Upper lobe of right lung (tissue), 1 donor: ENCODE results near the gene IQGAP2. TPM values are rescaled to one million over a fixed set of nuclear protein-coding genes. Genes with fewer than 3 reads are reported as not detected.

Source experiments
- ATAC-seq: fragments of 200-7000 bp; cut with Tn5 transposase; one replicate; pipeline ENCODE4 v1.9.1; 2020; ENCODE audit warnings: mild to moderate bottlenecking, moderate library complexity
- DNase-seq: peaks from one replicate; pipeline ENCODE4 v3.0.0-alpha.2; 2020
- H3K27ac ChIP-seq: fragments of 200-600 bp; one replicate; pipeline ENCODE4 v1.8.0; 2022
- H3K27me3 ChIP-seq: fragments of 200-600 bp; one replicate; pipeline ENCODE4 v1.8.0; 2022; ENCODE audit warnings: mild to moderate bottlenecking
- H3K36me3 ChIP-seq: fragments of 200-600 bp; one replicate; pipeline ENCODE4 v1.8.0; 2022
- H3K4me1 ChIP-seq: fragments of 200-600 bp; one replicate; pipeline ENCODE4 v1.8.0; 2022
- H3K4me3 ChIP-seq: fragments of 200-600 bp; one replicate; pipeline ENCODE4 v1.8.0; 2022; ENCODE audit warnings: mild to moderate bottlenecking
- H3K9me3 ChIP-seq: fragments of 200-600 bp; one replicate; pipeline ENCODE4 v1.8.0; 2022
- CTCF ChIP-seq: fragments of 200-600 bp; IDR thresholded peaks from one replicate; pipeline ENCODE4 v1.8.0; 2022; ENCODE audit warnings: antibody characterized with exemption
- intact Hi-C: fragments of 100-400 bp; cut with DNase I; formaldehyde crosslinking; loops from one replicate; pipeline ENCODE4 v1.11.0; 2022
- total RNA-seq: library from RNA; stranded (reverse); fragmentation: NEBNext Ultra II Directional; extraction: Animal tissue kit (Norgen Biotek cat#: 25700); gene quantifications from one replicate; pipeline ENCODE4 v1.2.1, GENCODE V29; 2021
- donor health status: DM: no; HTN: yes; CAD: no; lungs with severe emphysema.

The IQGAP2 gene
- total RNA-seq, 1 donor from 2014 or later = 31.0 TPM

GRCh38 chr5:76499507-76500161, 96.5 kb downstream of the IQGAP2 start:
- intact Hi-C loops = no loop called here
- H3K9me3 ChIP-seq = no peaks in the 10 kb centered on the region
- H3K27me3 ChIP-seq = no peaks in the 10 kb centered on the region
- H3K36me3 ChIP-seq = no peaks in the 10 kb centered on the region
- no peak for ATAC-seq
- no peak overlapping the region for H3K27ac ChIP-seq
- no peaks in the 10 kb centered on the region for H3K4me1 ChIP-seq
- TF ChIP-seq CTCF = no peak
- no peak for DNase-seq
- H3K4me3 ChIP-seq = no peak overlapping the region

DNA sequence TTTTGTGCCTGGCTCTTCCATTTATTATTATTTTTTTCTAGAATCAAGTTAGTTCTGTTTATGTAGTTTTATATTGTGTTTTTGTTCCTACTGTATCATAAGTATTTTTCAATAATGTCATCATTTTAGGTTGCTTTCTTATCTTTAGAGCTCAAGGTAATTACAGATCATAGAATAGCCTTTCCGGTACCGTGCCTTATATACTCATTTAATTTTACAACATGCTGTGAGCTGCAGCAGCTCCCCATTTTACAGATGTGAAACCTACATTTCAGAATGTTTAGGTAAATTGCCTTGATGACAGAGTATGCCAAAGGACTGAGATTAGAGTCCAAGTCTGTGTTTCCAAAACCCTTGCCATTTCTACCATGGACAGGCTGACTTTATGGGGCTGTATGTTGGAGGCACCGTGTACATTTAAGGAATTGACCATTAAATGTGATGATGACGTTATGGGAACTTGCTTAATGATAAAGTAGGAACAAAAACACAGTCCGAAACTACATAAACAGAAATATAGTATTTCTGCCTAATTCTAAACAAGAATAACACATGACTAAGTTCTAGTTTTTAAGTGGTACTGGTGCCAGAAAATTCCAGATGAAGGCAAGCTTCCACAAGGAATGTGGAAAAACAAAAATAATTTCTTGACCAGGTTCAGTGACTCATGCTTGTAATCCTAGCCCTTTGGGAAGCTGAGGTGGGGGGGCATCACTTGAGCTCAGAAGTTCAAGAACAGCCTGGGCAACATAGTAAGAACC, 97.7 kb downstream of the IQGAP2 start:
- DNase-seq (no peak), ATAC-seq (no peak)
- TF ChIP-seq CTCF = no peak
- H3K27ac ChIP-seq = no peak overlapping the region
- no peaks in the 10 kb centered on the region for H3K36me3 ChIP-seq
- intact Hi-C loops = no loop called here
- H3K4me1 ChIP-seq = no peaks in the 10 kb centered on the region
- no peaks in the 10 kb centered on the region for H3K9me3 ChIP-seq
- no peak overlapping the region for H3K4me3 ChIP-seq
- H3K27me3 ChIP-seq = no peaks in the 10 kb centered on the region

GRCh38 chr5:76503929-76504328, 100.8 kb downstream of the IQGAP2 start:
- no peak overlapping the region for H3K4me3 ChIP-seq
- no peaks in the 10 kb centered on the region for H3K27me3 ChIP-seq
- H3K9me3 ChIP-seq = no peaks in the 10 kb centered on the region
- no peak for ATAC-seq
- intact Hi-C loops = no loop called here
- no peak for TF ChIP-seq CTCF
- H3K4me1 ChIP-seq = no peaks in the 10 kb centered on the region
- no peaks in the 10 kb centered on the region for H3K36me3 ChIP-seq
- no peak for DNase-seq
- no peak overlapping the region for H3K27ac ChIP-seq

DNA sequence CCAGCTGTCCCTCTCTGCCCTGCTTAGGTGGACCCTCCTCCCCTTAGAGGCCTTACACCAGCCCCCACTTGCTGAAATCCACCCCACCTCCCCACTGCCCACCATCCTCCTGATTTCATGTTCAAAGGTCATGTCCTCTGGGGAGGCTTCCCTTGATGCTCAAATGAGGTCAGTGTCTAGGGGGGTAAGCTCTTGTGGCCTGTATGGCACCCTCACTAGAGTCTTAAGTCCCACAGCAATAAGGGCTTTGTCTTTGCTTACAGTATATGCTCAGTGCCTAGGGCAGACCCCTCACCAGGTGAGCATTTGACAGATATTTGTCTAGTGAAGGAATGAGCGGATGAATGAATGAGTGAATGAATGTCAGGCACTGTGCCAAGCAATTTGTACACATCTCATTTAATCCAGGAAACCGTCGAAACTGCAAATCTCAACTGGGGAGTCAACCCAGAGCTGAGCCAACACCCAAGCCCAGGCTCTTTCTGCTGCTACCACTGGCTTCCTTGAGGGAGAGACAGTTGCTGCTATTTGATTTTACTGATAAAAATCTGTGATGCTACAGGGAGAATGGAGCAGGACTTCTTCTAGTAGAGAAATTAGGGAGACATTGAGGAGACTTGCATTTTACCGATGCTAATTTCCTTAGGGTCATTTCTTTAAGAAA, 101.9 kb downstream of the IQGAP2 start:
- Histone ChIP-seq H3K9me3 (no peaks in the 10 kb centered on the region), H3K4me3 (no peak overlapping the region), H3K36me3 (no peaks in the 10 kb centered on the region), H3K27me3 (no peaks in the 10 kb centered on the region), H3K4me1 (no peaks in the 10 kb centered on the region), H3K27ac (no peak overlapping the region)
- no peak for ATAC-seq
- no peak for DNase-seq
- intact Hi-C loops = no loop called here
- no peak for TF ChIP-seq CTCF

DNA sequence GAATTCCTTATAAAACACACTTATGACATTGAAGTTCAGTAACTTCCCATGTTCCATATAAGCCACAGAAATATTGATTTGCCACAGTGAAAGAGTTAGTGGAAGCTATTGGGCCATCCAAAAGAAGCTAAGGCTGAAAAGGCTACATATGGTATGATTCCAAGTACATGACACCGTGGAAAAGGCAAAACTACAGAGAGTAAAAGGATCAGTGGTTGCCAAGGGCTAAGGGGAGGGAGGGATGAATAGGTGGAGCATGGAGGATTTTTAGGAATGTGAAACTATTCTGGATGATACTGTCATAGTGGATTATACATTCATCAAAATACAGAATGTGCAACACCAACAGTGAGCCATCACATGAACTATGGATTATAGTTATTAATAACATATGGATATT, 110.4 kb downstream of the IQGAP2 start:
- Histone ChIP-seq H3K4me1 (no peaks in the 10 kb centered on the region), H3K27ac (no peak overlapping the region), H3K36me3 (no peaks in the 10 kb centered on the region), H3K9me3 (no peaks in the 10 kb centered on the region), H3K27me3 (no peaks in the 10 kb centered on the region), H3K4me3 (no peak overlapping the region)
- no peak for TF ChIP-seq CTCF
- intact Hi-C loops = no loop called here
- no peak for ATAC-seq
- no peak for DNase-seq
